HepG2 (cell line): ENCODE results near the gene CRYGA. TPM values are rescaled to one million over a fixed set of nuclear protein-coding genes. Genes with fewer than 3 reads are reported as not detected.

Experiments used
- ATAC-seq: fragments of 200-7000 bp; cut with Tn5 transposase; 3 replicates; pipeline ENCODE4 v1.9.1; 2020; ENCODE audit warnings: mild to moderate bottlenecking, moderate library complexity
- BruUV-seq: library from RNA; stranded (reverse); fragments of 400-500 nt; replicated peaks from 2 replicates; lab custom pipeline; 2021; lab: Mats Ljungman, UMichigan
- CTCF ChIA-PET: fragments of 300-600 bp; formaldehyde crosslinking; extraction: SDS; loops from one replicate; lab custom pipeline; 2021; ENCODE audit warnings: low total read pairs, inconsistent platforms, low intra/inter-chr PET ratio; lab: Yijun Ruan, JAX
- POLR2A ChIA-PET: fragments of 350-600 bp; sonication (Branson Sonifier 250); formaldehyde crosslinking; loops from one replicate; lab custom pipeline; 2020; ENCODE audit warnings: antibody characterized with exemption, inconsistent platforms; lab: Yijun Ruan, JAX
- DNase-seq: peaks from one replicate; pipeline ENCODE4 v3.0.0-alpha.2; 2015; ENCODE audit warnings: low spot score
- FAIRE-seq: peaks from 3 replicates; lab custom pipeline; 2011; peaks lifted over from hg19 to GRCh38; lab: Jason Lieb, UNC
- H2AFZ ChIP-seq: one replicate; pipeline ENCODE4 v1.6.1; 2011; ENCODE audit warnings: low read length, inconsistent platforms
- H3K27ac ChIP-seq: fragments of 300-600 bp; 3 replicates; pipeline ENCODE4 v1.8.0; 2011; ENCODE audit warnings: mixed run types, mild to moderate bottlenecking, mixed read lengths, low read length, inconsistent platforms; ENCODE audit not compliant: insufficient read depth; ENCODE audit errors: extremely low read length
- H3K27me3 ChIP-seq, 2 experiments: fragments of 200-600 bp in 1 of 2; 2 replicates in 1 of 2; 3 replicates in 1 of 2; pipeline versions ENCODE4 v1.6.0 to v1.8.0; 2011; ENCODE audit warnings: low read length in 2 of 2, mild to moderate bottlenecking in 2 of 2, moderate library complexity in 2 of 2, inconsistent platforms in 1 of 2; ENCODE audit not compliant: insufficient read depth in 2 of 2, control insufficient read depth in 1 of 2
- H3K36me3 ChIP-seq, 2 experiments: fragments of 200-600 bp in 1 of 2; replicated peaks in 1 of 2; 2 replicates in 1 of 2; 3 replicates in 1 of 2; pipeline versions ENCODE4 v1.5.1 to v1.8.0; 2011; ENCODE audit warnings: low read length in 2 of 2, inconsistent platforms in 1 of 2; ENCODE audit not compliant: insufficient read depth in 2 of 2, control insufficient read depth in 1 of 2
- H3K4me1 ChIP-seq: 2 replicates; pipeline ENCODE4 v1.5.1; 2012; ENCODE audit warnings: low read length, inconsistent platforms; ENCODE audit not compliant: insufficient read depth
- H3K4me2 ChIP-seq: 2 replicates; pipeline ENCODE4 v1.6.0; 2011; ENCODE audit warnings: low read depth, low read length, inconsistent platforms
- H3K4me3 ChIP-seq, 3 experiments: fragments of 200-600 bp in 1 of 3; sonication (generic), shearing (Covaris generic) in 1 of 3; replicated peaks in 1 of 3; 2 replicates each; pipeline ENCODE4 v1.5.1; 2011 to 2016; ENCODE audit warnings: low read length in 3 of 3, inconsistent platforms in 2 of 3, low read depth in 2 of 3, mild to moderate bottlenecking in 2 of 3, control low read depth in 1 of 3, mixed read lengths in 1 of 3; ENCODE audit not compliant: insufficient read depth in 1 of 3
- H3K79me2 ChIP-seq: one replicate; pipeline ENCODE4 v1.6.1; 2011; ENCODE audit warnings: low read length, inconsistent platforms; ENCODE audit not compliant: insufficient read depth
- H3K9ac ChIP-seq: 2 replicates; pipeline ENCODE4 v1.6.0; 2011; ENCODE audit warnings: mild to moderate bottlenecking, low read depth, low read length, inconsistent platforms; ENCODE audit not compliant: insufficient read depth
- H3K9me3 ChIP-seq: 2 replicates; pipeline ENCODE4 v1.5.1; 2012; ENCODE audit warnings: mild to moderate bottlenecking, low read length
- H4K20me1 ChIP-seq: 2 replicates; pipeline ENCODE4 v1.6.0; 2011; ENCODE audit warnings: inconsistent platforms, mild to moderate bottlenecking, low read length, moderate library complexity; ENCODE audit not compliant: insufficient read depth
- FOSL1 ChIP-seq: sonication (generic); formaldehyde crosslinking; IDR thresholded peaks from 2 replicates; pipeline ENCODE4 v1.9.0; 2021; ENCODE audit warnings: missing genetic modification reagents, borderline replicate concordance
- GTF2F1 ChIP-seq: fragments of 150-350 bp; IDR thresholded peaks from 2 replicates; pipeline ENCODE4 v1.6.1; 2014; ENCODE audit warnings: low read length
- PLRG1 ChIP-seq: fragments of 450-650 bp; conservative IDR thresholded peaks from 2 replicates; pipeline ENCODE4 v1.6.1; 2016
- XBP1 ChIP-seq: sonication (generic); formaldehyde crosslinking; IDR thresholded peaks from 2 replicates; pipeline ENCODE4 v1.5.0; 2020; ENCODE audit warnings: missing genetic modification reagents
- ZBTB20 ChIP-seq: sonication (generic); formaldehyde crosslinking; IDR thresholded peaks from 2 replicates; pipeline ENCODE4 v1.8.1; 2023; ENCODE audit warnings: missing genetic modification reagents, low read depth, mild to moderate bottlenecking, borderline replicate concordance
- ZNF572 ChIP-seq: sonication (generic); formaldehyde crosslinking; IDR thresholded peaks from 2 replicates; pipeline ENCODE4 v1.5.1; 2020; ENCODE audit warnings: mild to moderate bottlenecking, missing genetic modification reagents
- WGBS: methylation state at CpG from one replicate; pipeline ENCODE4 v1.1.6; 2017; ENCODE audit warnings: low lambda C conversion rate; 5-methylcytosine and 5-hydroxymethylcytosine counted together
- in situ Hi-C: cut with HindIII; loops from 2 replicates; pipeline ENCODE4 v1.10.0; 2017; ENCODE audit warnings: low pct_unique_long_range_greater_than_20kb; ENCODE audit not compliant: extremely low pct_ligation_motif_present
- intact Hi-C: fragments of 100-400 bp; cut with micrococcal nuclease; formaldehyde crosslinking; loops from one replicate; pipeline ENCODE4 v1.10.0; 2022; ENCODE audit not compliant: unreplicated experiment
- polyA plus RNA-seq, 8 experiments: library from polyadenylated mRNA; depleted of rRNA in 3 of 8; stranded (reverse) in 7 of 8; unstranded in 1 of 8; fragments of >200 nt; fragmentation: Illumina TruSeq in 4 of 8; extraction: Trizol in 4 of 8; gene quantifications; 2 replicates each; pipeline versions ENCODE4 v1.2.1 to v1.2.3, GENCODE V29; 2011 to 2016; ENCODE audit warnings: low read depth in 4 of 8, missing spikeins in 1 of 8, mixed read lengths in 1 of 8; ENCODE audit not compliant: insufficient read depth in 1 of 8
- total RNA-seq, 5 experiments: library from RNA; depleted of rRNA; stranded (reverse); fragments of >200 nt; fragmentation: Illumina TruSeq; extraction: Trizol; gene quantifications; 2 replicates each; pipeline ENCODE4 v1.2.3, GENCODE V29; 2016; ENCODE audit warnings: low read depth in 1 of 5
- TF ChIP-seq, protein P1 (sequence below): sonication (generic); formaldehyde crosslinking; IDR thresholded peaks from 2 replicates; pipeline ENCODE4 v1.4.0; 2020; ENCODE audit warnings: missing genetic modification reagents
- TF ChIP-seq, protein P2 (sequence below): sonication (generic); formaldehyde crosslinking; IDR thresholded peaks from 2 replicates; pipeline ENCODE4 v1.8.1; 2023; ENCODE audit warnings: missing genetic modification reagents, mild to moderate bottlenecking, borderline replicate concordance
- TF ChIP-seq, protein P3 (sequence below): sonication (generic); formaldehyde crosslinking; IDR thresholded peaks from 2 replicates; pipeline ENCODE4 v1.5.1; 2020; ENCODE audit warnings: mild to moderate bottlenecking, missing genetic modification reagents, moderate library complexity

Gene CRYGA
- total and polyA plus RNA-seq, 2 of the 13 experiments (the other 11 are each of a cell fraction or from before 2014, with no cell fraction given): not detected

DNA sequence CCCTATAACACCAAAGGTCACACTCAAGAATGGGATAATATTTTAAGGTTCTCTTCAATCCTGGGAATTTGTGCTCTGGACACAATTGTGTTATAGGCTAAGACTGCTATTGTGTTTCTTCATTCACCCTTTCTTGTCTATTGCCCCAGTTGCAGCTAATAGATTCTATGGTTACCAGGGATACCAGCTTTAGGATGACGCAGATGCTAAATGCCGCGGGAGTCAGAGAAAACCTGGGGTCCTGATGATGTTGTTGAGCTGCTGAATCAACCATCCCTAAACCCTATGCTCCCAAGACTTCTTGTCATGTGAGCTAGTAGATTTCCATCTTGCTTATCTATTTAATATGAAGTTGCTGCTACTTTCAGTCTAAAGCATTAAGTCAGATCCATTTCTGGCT is 44.5 kb downstream of the CRYGA start:
- CTCF ChIA-PET: no interaction called here
- Histone ChIP-seq H2AFZ (no peak overlapping the region), H3K4me1 (peaks cover 23% of the 10 kb centered on the region), H4K20me1 (no peaks in the 10 kb centered on the region), H3K9ac (no peak overlapping the region), H3K79me2 (no peaks in the 10 kb centered on the region), H3K4me3 (no peak overlapping the region), H3K4me2 (no peak overlapping the region), H3K27me3 (peaks cover 0 to 4% of the 10 kb centered on the region in 2 experiments; a peak in 1 of 5 replicates), H3K27ac (no peak overlapping the region), H3K9me3 (no peaks in the 10 kb centered on the region), H3K36me3 (no peaks in the 10 kb centered on the region)
- DNase-seq (no peak), FAIRE-seq (no peak), ATAC-seq (no peak)
- in situ Hi-C loops: no loop called here
- POLR2A ChIA-PET: no interaction called here
- TF ChIP-seq ZNF572 (CRISPR knock-in tag) (no peak), GTF2F1 (no peak), ZBTB20 (CRISPR knock-in tag) (no peak), XBP1 (no peak), FOSL1 (CRISPR knock-in tag) (no peak), PLRG1 (no peak)
- TF ChIP-seq, protein P1, sequence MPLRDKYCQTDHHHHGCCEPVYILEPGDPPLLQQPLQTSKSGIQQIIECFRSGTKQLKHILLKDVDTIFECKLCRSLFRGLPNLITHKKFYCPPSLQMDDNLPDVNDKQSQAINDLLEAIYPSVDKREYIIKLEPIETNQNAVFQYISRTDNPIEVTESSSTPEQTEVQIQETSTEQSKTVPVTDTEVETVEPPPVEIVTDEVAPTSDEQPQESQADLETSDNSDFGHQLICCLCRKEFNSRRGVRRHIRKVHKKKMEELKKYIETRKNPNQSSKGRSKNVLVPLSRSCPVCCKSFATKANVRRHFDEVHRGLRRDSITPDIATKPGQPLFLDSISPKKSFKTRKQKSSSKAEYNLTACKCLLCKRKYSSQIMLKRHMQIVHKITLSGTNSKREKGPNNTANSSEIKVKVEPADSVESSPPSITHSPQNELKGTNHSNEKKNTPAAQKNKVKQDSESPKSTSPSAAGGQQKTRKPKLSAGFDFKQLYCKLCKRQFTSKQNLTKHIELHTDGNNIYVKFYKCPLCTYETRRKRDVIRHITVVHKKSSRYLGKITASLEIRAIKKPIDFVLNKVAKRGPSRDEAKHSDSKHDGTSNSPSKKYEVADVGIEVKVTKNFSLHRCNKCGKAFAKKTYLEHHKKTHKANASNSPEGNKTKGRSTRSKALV (CRISPR knock-in tag): no peak
- TF ChIP-seq, protein P2, sequence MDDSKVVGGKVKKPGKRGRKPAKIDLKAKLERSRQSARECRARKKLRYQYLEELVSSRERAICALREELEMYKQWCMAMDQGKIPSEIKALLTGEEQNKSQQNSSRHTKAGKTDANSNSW: no peak
- TF ChIP-seq, protein P3, sequence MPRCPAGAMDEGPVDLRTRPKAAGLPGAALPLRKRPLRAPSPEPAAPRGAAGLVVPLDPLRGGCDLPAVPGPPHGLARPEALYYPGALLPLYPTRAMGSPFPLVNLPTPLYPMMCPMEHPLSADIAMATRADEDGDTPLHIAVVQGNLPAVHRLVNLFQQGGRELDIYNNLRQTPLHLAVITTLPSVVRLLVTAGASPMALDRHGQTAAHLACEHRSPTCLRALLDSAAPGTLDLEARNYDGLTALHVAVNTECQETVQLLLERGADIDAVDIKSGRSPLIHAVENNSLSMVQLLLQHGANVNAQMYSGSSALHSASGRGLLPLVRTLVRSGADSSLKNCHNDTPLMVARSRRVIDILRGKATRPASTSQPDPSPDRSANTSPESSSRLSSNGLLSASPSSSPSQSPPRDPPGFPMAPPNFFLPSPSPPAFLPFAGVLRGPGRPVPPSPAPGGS (CRISPR knock-in tag): no peak
- BruUV-seq: no TSS peak
- intact Hi-C loops: no loop called here
- WGBS: 94% methylated on average over 3 of the region's 3 CpGs
